IMR-90 (cell line): ENCODE data around the gene CDYL2. TPM values are rescaled to one million over a fixed set of nuclear protein-coding genes. Genes with fewer than 3 reads are reported as not detected.

Experiments
- ATAC-seq: fragments of 200-7000 bp; cut with Tn5 transposase; 2 replicates; pipeline ENCODE4 v1.9.1; 2020; ENCODE audit warnings: low read depth, mild to moderate bottlenecking, moderate library complexity
- BruUV-seq: library from RNA; stranded (reverse); fragments of 400-500 nt; replicated peaks from 2 replicates; lab custom pipeline; 2021; lab: Mats Ljungman, UMichigan
- CTCF ChIA-PET: fragments of 300-600 bp; formaldehyde crosslinking; extraction: SDS; loops from one replicate; lab custom pipeline; 2021; ENCODE audit warnings: antibody characterized with exemption; lab: Yijun Ruan, JAX
- POLR2A ChIA-PET: fragments of 300-600 bp; sonication (Branson Sonifier 250); formaldehyde crosslinking; loops from one replicate; lab custom pipeline; 2022; ENCODE audit warnings: antibody characterized with exemption; ENCODE audit not compliant: unreplicated experiment; lab: Charles Lee
- DNase-seq: peaks from one replicate; pipeline ENCODE4 v3.0.0; 2013
- H2AFZ ChIP-seq: replicated peaks from 2 replicates; pipeline ENCODE3; 2013; ENCODE audit warnings: low read length, mild to moderate bottlenecking; ENCODE audit not compliant: poor library complexity
- H2AK5ac ChIP-seq: 2 replicates; pipeline ENCODE4 v1.6.1; 2013; ENCODE audit warnings: low read depth, low read length, inconsistent platforms
- H2AK9ac ChIP-seq: replicated peaks from 2 replicates; pipeline ENCODE3; 2013; ENCODE audit warnings: mild to moderate bottlenecking, low read depth, low read length, moderate library complexity; ENCODE audit not compliant: poor library complexity
- H2BK120ac ChIP-seq: 2 replicates; pipeline ENCODE4 v1.6.1; 2013; ENCODE audit warnings: low read depth, low read length, inconsistent platforms
- H2BK15ac ChIP-seq: 3 replicates; pipeline ENCODE4 v1.6.1; 2013; ENCODE audit warnings: low read depth, low read length, inconsistent platforms
- H2BK20ac ChIP-seq: 2 replicates; pipeline ENCODE4 v1.6.1; 2013; ENCODE audit warnings: low read depth, mild to moderate bottlenecking, inconsistent platforms, low read length, moderate library complexity
- H2BK5ac ChIP-seq: 2 replicates; pipeline ENCODE4 v1.6.1; 2013; ENCODE audit warnings: mild to moderate bottlenecking, low read depth, low read length, inconsistent platforms; ENCODE audit not compliant: poor library complexity, severe bottlenecking
- H3K14ac ChIP-seq: replicated peaks from 2 replicates; pipeline ENCODE4 v1.6.1; 2013; ENCODE audit warnings: low read depth, low read length, inconsistent platforms
- H3K18ac ChIP-seq: 2 replicates; pipeline ENCODE4 v1.6.1; 2013; ENCODE audit warnings: low read depth, low read length, control low read depth
- H3K23ac ChIP-seq: 2 replicates; pipeline ENCODE4 v1.6.1; 2013; ENCODE audit warnings: low read depth, low read length, inconsistent platforms
- H3K27ac ChIP-seq: 2 replicates; pipeline ENCODE4 v1.5.1; 2013; ENCODE audit warnings: mild to moderate bottlenecking, control low read depth, low read length; ENCODE audit not compliant: insufficient read depth
- H3K27me3 ChIP-seq: 2 replicates; pipeline ENCODE4 v1.6.1; 2013; ENCODE audit warnings: low read length; ENCODE audit not compliant: control insufficient read depth, insufficient read depth
- H3K36me3 ChIP-seq: 2 replicates; pipeline ENCODE4 v1.6.1; 2013; ENCODE audit warnings: low read length, mixed read lengths; ENCODE audit not compliant: control insufficient read depth, insufficient read depth
- H3K4ac ChIP-seq: 2 replicates; pipeline ENCODE4 v1.6.1; 2013; ENCODE audit warnings: low read depth, low read length, inconsistent platforms
- H3K4me1 ChIP-seq: 2 replicates; pipeline ENCODE4 v1.6.1; 2013; ENCODE audit warnings: low read length, mixed read lengths; ENCODE audit not compliant: control insufficient read depth, insufficient read depth
- H3K4me2 ChIP-seq: 2 replicates; pipeline ENCODE4 v1.6.1; 2013; ENCODE audit warnings: low read depth, mild to moderate bottlenecking, control low read depth, low read length, moderate library complexity
- H3K4me3 ChIP-seq: 2 replicates; pipeline ENCODE4 v1.5.1; 2013; ENCODE audit warnings: low read depth, mild to moderate bottlenecking, control low read depth, low read length, moderate library complexity; ENCODE audit not compliant: insufficient read depth
- H3K56ac ChIP-seq: 2 replicates; pipeline ENCODE4 v1.6.1; 2013; ENCODE audit warnings: low read length, inconsistent platforms; ENCODE audit not compliant: insufficient read depth; ENCODE audit errors: extremely low read depth
- H3K79me1 ChIP-seq, 2 experiments: 2 replicates each; pipeline ENCODE4 v1.6.1; 2013; ENCODE audit warnings: low read length in 2 of 2, inconsistent platforms in 1 of 2, low read depth in 1 of 2
- H3K9ac ChIP-seq: 2 replicates; pipeline ENCODE4 v1.6.1; 2013; ENCODE audit warnings: low read depth, low read length, control low read depth
- H3K9me1 ChIP-seq: 2 replicates; pipeline ENCODE4 v1.6.1; 2013; ENCODE audit warnings: low read length, inconsistent platforms; ENCODE audit not compliant: insufficient read depth
- H3K9me3 ChIP-seq: 2 replicates; pipeline ENCODE4 v1.6.1; 2013; ENCODE audit warnings: low read length; ENCODE audit not compliant: control insufficient read depth, insufficient read depth
- H4K20me1 ChIP-seq: 2 replicates; pipeline ENCODE4 v1.6.1; 2013; ENCODE audit warnings: low read length, inconsistent platforms; ENCODE audit not compliant: insufficient read depth
- H4K5ac ChIP-seq: 2 replicates; pipeline ENCODE4 v1.6.1; 2013; ENCODE audit warnings: mild to moderate bottlenecking, low read depth, low read length, control low read depth
- H4K8ac ChIP-seq, 2 experiments: 2 replicates each; pipeline ENCODE4 v1.6.1; 2013; ENCODE audit warnings: low read depth in 2 of 2, low read length in 2 of 2, control low read depth in 1 of 2, inconsistent platforms in 1 of 2
- H4K91ac ChIP-seq: 2 replicates; pipeline ENCODE4 v1.6.1; 2013; ENCODE audit warnings: low read depth, low read length, inconsistent platforms; ENCODE audit not compliant: insufficient read depth
- BHLHE40 ChIP-seq: fragments of 150-350 bp; IDR thresholded peaks from 2 replicates; pipeline ENCODE4 v1.6.1; 2016; ENCODE audit warnings: mild to moderate bottlenecking, low read depth, low read length
- CEBPB ChIP-seq: IDR thresholded peaks from 2 replicates; pipeline ENCODE4 v1.6.1; 2012; ENCODE audit warnings: low read depth, low read length, improper control_type of control experiment
- CHD1 ChIP-seq: IDR thresholded peaks from 2 replicates; pipeline ENCODE4 v1.6.1; 2012; ENCODE audit warnings: low read depth, low read length, improper control_type of control experiment
- CTCF ChIP-seq: conservative IDR thresholded peaks from 2 replicates; pipeline ENCODE4 v1.5.1; 2012; ENCODE audit warnings: mild to moderate bottlenecking, low read depth, low read length, improper control_type of control experiment
- ELK1 ChIP-seq: fragments of 150-350 bp; IDR thresholded peaks from 2 replicates; pipeline ENCODE4 v1.6.1; 2016; ENCODE audit warnings: low read depth, mild to moderate bottlenecking, low read length, moderate library complexity, borderline replicate concordance
- FOS ChIP-seq: fragments of 150-350 bp; IDR thresholded peaks from 2 replicates; pipeline ENCODE4 v1.6.1; 2016; ENCODE audit warnings: low read depth, low read length
- MAFK ChIP-seq: IDR thresholded peaks from 2 replicates; pipeline ENCODE4 v1.6.1; 2012; ENCODE audit warnings: low read depth, low read length, improper control_type of control experiment
- MAZ ChIP-seq: IDR thresholded peaks from 2 replicates; pipeline ENCODE4 v1.6.1; 2012; ENCODE audit warnings: low read depth, mild to moderate bottlenecking, low read length, improper control_type of control experiment, moderate library complexity, borderline replicate concordance
- MXI1 ChIP-seq: IDR thresholded peaks from 2 replicates; pipeline ENCODE4 v1.6.1; 2012; ENCODE audit warnings: low read depth, mild to moderate bottlenecking, low read length, moderate library complexity, borderline replicate concordance
- NFE2L2 ChIP-seq: fragments of 150-350 bp; IDR thresholded peaks from 2 replicates; pipeline ENCODE4 v1.6.1; 2016; ENCODE audit warnings: low read depth, mild to moderate bottlenecking, low read length
- POLR2A ChIP-seq: IDR thresholded peaks from 2 replicates; pipeline ENCODE4 v1.6.1; 2012; ENCODE audit warnings: mild to moderate bottlenecking, low read depth, low read length
- RAD21 ChIP-seq: IDR thresholded peaks from 2 replicates; pipeline ENCODE4 v1.6.1; 2012; ENCODE audit warnings: low read length, improper control_type of control experiment
- RCOR1 ChIP-seq: IDR thresholded peaks from 2 replicates; pipeline ENCODE4 v1.6.1; 2012; ENCODE audit warnings: mild to moderate bottlenecking, low read length, improper control_type of control experiment; ENCODE audit not compliant: insufficient replicate concordance
- RFX5 ChIP-seq: IDR thresholded peaks from 2 replicates; pipeline ENCODE4 v1.8.0; 2012; ENCODE audit warnings: low read depth, mild to moderate bottlenecking, low read length, moderate library complexity
- SMC3 ChIP-seq: fragments of 150-350 bp; IDR thresholded peaks from 2 replicates; pipeline ENCODE4 v1.6.1; 2016; ENCODE audit warnings: low read depth, mild to moderate bottlenecking, antibody characterized with exemption, low read length, moderate library complexity
- USF2 ChIP-seq: fragments of 150-350 bp; IDR thresholded peaks from 2 replicates; pipeline ENCODE4 v1.6.1; 2017; ENCODE audit warnings: mild to moderate bottlenecking, antibody characterized with exemption, low read length, low read depth
- WGBS, 2 experiments: methylation state at CpG; one replicate each; pipeline versions ENCODE4 v1.1.5 to v1.1.7; 2013; ENCODE audit warnings: missing lambda C conversion rate in 2 of 2; ENCODE audit not compliant: insufficient read length in 1 of 2; ENCODE audit errors: extremely low coverage in 2 of 2; 5-methylcytosine and 5-hydroxymethylcytosine counted together
- dilution Hi-C: fragments of 300-500 bp; cut with HindIII; formaldehyde crosslinking; loops from one replicate; pipeline ENCODE4 v1.14.3; 2018; ENCODE audit warnings: low sequenced_read_pairs; ENCODE audit not compliant: unreplicated experiment
- in situ Hi-C: fragments of 300-500 bp; cut with MboI; formaldehyde crosslinking; loops from 3 replicates; pipeline ENCODE4 v1.14.3; 2019; ENCODE audit warnings: low sequenced_read_pairs, inconsistent platforms, mixed read lengths
- intact Hi-C: fragments of 100-400 bp; cut with micrococcal nuclease; formaldehyde crosslinking; loops from 2 replicates; pipeline ENCODE4 v1.10.0; 2022
- polyA plus RNA-seq, 3 experiments: library from polyadenylated mRNA; depleted of rRNA; stranded (reverse); fragments of >200 nt; gene quantifications; 2 replicates each; pipeline ENCODE4 v1.2.3, GENCODE V29; 2012; ENCODE audit warnings: low replicate concordance in 1 of 3
- total RNA-seq: library from RNA; depleted of rRNA; stranded (reverse); fragments of >200 nt; gene quantifications from 2 replicates; pipeline ENCODE4 v1.2.3, GENCODE V29; 2012

CDYL2 gene
- total and polyA plus RNA-seq, 2 of the 4 experiments (the other 2 are of a cell fraction): 1.2 to 3.9 TPM

- dilution Hi-C loops: no loop called here
- CTCF ChIA-PET: no interaction called here
Observed at GRCh38 chr16:80710918-80711317, 93.5 kb downstream of the CDYL2 start.

More at GRCh38 chr16:80710918-80711317, 93.5 kb downstream of the CDYL2 start:
- Histone ChIP-seq H2BK20ac (no peak overlapping the region), H4K8ac (no peak overlapping the region), H2AFZ (no peak overlapping the region), H3K14ac (no peak overlapping the region), H3K27ac (no peak overlapping the region), H4K5ac (no peak overlapping the region), H2BK5ac (no peak overlapping the region), H2AK5ac (no peak overlapping the region), H3K9me1 (no peaks in the 10 kb centered on the region; the same call in 1 of the 2 replicates), H3K27me3 (no peaks in the 10 kb centered on the region), H2AK9ac (no peak overlapping the region), H3K79me1 (0 out of 4 replicates have a peak, but pooled peaks cover 0 to 2% of the 10 kb centered on the region in 2 experiments), H3K56ac (no peak overlapping the region), H3K4me2 (no peak overlapping the region), H3K9ac (no peak overlapping the region), H3K4me1 (no peaks in the 10 kb centered on the region), H3K23ac (no peak overlapping the region), H4K91ac (no peak overlapping the region), H3K4ac (no peak overlapping the region), H3K4me3 (no peak overlapping the region), H2BK15ac (no peak overlapping the region), H3K9me3 (peaks cover 9% of the 10 kb centered on the region), H3K36me3 (no peaks in the 10 kb centered on the region), H3K18ac (no peak overlapping the region), H2BK120ac (no peak overlapping the region), H4K20me1 (no peaks in the 10 kb centered on the region)
- ATAC-seq (no peak), DNase-seq (no peak)
- no peak for TF ChIP-seq RAD21
- TF ChIP-seq FOS: no peak
- TF ChIP-seq NFE2L2: no peak
- TF ChIP-seq CTCF: no peak
- no peak for TF ChIP-seq RCOR1
- no peak for TF ChIP-seq CEBPB
- TF ChIP-seq POLR2A: no peak
- TF ChIP-seq ELK1: no peak
- no peak for TF ChIP-seq MAFK
- TF ChIP-seq MAZ: no peak
- no peak for TF ChIP-seq USF2
- TF ChIP-seq BHLHE40: no peak
- TF ChIP-seq MXI1: no peak
- TF ChIP-seq RFX5: no peak
- no peak for TF ChIP-seq SMC3
- TF ChIP-seq CHD1: no peak
- no TSS peak for BruUV-seq
- intact Hi-C loops: no loop called here
- POLR2A ChIA-PET: no interaction called here
- WGBS, 2 experiments: no CpG with 5 or more reads among the region's 8 CpGs
- in situ Hi-C loops: no loop called here
